ENCODE results near the gene SLC6A11.

DNA sequence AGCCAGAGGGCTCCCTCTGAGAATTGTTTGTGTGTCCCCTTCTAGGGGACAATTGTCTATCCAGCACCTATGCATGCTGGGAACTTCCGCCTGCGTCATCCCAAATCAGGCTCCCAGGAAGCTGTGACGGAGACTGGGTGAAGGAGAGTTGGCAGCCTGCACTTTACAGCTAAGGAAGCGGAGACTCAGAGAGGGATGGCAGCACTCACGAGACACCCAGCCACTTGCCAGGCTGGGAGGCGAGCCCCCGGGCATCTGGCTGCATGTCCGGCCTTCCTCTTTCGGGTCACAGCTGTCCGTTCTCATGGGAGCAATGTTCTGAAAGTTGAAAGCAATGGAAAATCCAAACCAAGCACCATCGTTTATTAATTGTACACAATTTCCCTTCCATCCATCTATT, 45.5 kb upstream of the SLC6A11 start:
- TF ChIP-seq, protein P1, sequence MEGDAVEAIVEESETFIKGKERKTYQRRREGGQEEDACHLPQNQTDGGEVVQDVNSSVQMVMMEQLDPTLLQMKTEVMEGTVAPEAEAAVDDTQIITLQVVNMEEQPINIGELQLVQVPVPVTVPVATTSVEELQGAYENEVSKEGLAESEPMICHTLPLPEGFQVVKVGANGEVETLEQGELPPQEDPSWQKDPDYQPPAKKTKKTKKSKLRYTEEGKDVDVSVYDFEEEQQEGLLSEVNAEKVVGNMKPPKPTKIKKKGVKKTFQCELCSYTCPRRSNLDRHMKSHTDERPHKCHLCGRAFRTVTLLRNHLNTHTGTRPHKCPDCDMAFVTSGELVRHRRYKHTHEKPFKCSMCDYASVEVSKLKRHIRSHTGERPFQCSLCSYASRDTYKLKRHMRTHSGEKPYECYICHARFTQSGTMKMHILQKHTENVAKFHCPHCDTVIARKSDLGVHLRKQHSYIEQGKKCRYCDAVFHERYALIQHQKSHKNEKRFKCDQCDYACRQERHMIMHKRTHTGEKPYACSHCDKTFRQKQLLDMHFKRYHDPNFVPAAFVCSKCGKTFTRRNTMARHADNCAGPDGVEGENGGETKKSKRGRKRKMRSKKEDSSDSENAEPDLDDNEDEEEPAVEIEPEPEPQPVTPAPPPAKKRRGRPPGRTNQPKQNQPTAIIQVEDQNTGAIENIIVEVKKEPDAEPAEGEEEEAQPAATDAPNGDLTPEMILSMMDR (IDR thresholded peaks at IDR 0.05), result no peak
- TF ChIP-seq POLR2A (IDR thresholded peaks at IDR 0.05), result no peak
